ENCODE results near the gene TENM4.

- no peak for TF ChIP-seq CTCF (conservative IDR thresholded peaks at IDR 0.05; ENCODE audit: low read length)
- TF ChIP-seq EZH2phosphoT487 (IDR thresholded peaks at IDR 0.05; ENCODE audit: borderline replicate concordance, low read depth, low read length) = no peak
These were observed 3.4 kb downstream of the TENM4 start for GRCh38 chr11:79437278-79437980.
